Raji (cell line): ENCODE data around the gene GAA.
A peak's percentile ranks its signal among the peaks of the same experiment; 100 is the strongest.

Experiments used
- POLR2A ChIP-seq: IDR thresholded peaks from 2 replicates; pipeline ENCODE4 v1.6.1; 2011; ENCODE audit warnings: low read depth, low read length, control low read depth; ENCODE audit not compliant: insufficient read depth

Gene GAA

GRCh38 chr17:80101011-80101945 is at the start of gene GAA:
Gene GAA, plus strand, starts transcription at chr17:80101581. Its CDS starts 3,006 bp downstream, at chr17:80104587.
- peak; percentile 62 for TF ChIP-seq POLR2A

DNA sequence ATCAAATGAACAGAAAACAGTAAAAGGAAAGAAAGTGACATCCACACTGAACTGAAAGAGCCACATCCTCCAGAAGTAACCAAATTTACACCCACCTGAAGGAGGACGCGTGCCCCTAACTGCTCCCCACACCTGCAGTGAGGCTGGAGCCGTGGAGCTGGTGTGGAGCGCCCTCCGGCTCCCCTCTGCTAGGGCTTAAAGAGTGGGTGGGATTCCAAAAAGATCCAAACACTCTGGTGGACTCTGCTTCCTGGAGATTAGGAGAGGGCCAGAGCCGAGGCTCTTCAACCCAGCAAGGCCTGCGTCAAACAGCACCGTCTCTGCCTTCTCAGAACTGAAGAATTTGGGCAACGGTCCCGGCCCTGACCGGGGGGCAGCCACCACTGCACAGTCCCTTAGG is 49.7 kb upstream of the GAA start:
- no peak for TF ChIP-seq POLR2A

- no peak for TF ChIP-seq POLR2A
Observed at GRCh38 chr17:80053102-80053501, 48.3 kb upstream of the GAA start.

DNA sequence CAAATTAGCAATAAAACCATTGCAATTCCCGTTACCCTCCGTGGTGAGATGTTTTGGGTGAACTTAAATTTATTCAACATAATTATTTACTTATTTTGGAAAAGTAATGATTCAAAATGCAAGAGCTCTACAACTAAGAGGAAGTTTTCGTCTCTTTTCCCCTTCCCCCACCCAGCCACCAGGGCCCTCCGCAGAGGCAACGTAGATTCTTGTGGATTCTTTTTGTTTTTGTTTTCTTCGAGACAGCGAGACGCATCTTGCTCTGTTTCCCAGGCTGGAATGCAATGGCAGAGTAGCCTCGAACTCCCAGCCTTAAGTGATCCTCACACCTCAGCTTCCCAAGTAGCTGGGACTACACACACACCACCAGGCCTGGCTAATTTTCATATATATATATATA is 45.8 kb upstream of the GAA start:
- no peak for TF ChIP-seq POLR2A

- no peak for TF ChIP-seq POLR2A
Observed at GRCh38 chr17:80058311-80058955, 42.9 kb upstream of the GAA start.

GRCh38 chr17:80060644-80061043 is 40.7 kb upstream of the GAA start:
- no peak for TF ChIP-seq POLR2A

DNA sequence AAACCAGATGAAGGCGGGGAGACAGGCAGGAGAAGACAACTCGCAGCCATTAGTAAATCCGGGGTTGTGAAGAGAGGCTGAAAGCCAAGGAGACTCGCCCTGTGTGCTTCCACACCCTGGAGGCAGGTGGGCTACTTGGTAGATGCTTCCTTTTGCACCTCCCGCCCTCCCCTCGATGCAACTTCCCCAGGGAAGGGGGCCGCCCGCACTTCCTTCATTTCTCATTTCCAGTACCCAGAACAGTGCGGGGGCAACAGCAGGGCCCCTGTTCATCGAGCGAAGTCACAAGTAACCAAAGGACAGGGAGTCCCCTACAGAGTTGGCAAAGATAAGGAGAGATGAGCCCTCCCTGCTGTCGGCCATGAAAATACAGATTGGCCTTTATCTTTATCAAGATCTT is 40.0 kb upstream of the GAA start:
- no peak for TF ChIP-seq POLR2A

DNA sequence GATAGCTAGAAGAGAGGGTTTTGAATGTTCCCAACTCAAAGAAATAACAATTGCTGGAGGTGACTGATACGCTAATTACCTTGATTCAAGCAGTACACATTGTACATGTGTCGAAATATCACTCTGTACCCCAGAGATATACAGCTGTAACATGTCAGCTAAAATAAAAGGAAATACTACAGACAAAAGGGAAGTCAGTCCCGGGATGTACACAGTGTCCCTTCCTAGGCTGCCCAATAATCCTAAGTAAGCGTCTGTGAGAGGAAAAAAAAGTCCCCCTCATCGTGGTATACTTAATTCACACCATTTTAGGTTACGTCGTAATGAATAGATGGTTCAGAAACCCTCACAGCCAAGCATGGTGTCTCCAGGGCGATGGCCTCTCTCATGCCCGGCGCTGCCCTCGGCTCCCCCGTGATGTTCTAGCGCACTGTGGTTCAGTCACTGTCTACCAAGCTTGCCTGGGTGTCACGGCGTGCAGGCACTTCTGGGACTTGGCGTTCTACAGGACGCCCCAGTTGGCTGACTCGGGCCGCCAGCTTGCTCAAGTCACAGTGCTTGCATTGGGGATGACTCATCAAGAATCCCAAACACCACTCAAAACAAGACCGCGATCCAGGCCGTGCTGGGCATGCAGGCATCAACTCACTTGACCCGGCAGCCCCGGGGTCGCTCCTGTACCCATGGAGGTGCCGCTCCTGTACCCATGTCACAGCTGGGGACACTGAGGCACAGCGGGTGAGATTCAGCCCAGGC is 37.4 kb upstream of the GAA start:
- no peak for TF ChIP-seq POLR2A

GRCh38 chr17:80064696-80065095 is 36.7 kb upstream of the GAA start:
- TF ChIP-seq POLR2A, result no peak

- TF ChIP-seq POLR2A, result no peak
Observed at GRCh38 chr17:80065478-80066170, 35.8 kb upstream of the GAA start.

- no peak for TF ChIP-seq POLR2A
Observed at GRCh38 chr17:80067393-80067986, 33.9 kb upstream of the GAA start.

DNA sequence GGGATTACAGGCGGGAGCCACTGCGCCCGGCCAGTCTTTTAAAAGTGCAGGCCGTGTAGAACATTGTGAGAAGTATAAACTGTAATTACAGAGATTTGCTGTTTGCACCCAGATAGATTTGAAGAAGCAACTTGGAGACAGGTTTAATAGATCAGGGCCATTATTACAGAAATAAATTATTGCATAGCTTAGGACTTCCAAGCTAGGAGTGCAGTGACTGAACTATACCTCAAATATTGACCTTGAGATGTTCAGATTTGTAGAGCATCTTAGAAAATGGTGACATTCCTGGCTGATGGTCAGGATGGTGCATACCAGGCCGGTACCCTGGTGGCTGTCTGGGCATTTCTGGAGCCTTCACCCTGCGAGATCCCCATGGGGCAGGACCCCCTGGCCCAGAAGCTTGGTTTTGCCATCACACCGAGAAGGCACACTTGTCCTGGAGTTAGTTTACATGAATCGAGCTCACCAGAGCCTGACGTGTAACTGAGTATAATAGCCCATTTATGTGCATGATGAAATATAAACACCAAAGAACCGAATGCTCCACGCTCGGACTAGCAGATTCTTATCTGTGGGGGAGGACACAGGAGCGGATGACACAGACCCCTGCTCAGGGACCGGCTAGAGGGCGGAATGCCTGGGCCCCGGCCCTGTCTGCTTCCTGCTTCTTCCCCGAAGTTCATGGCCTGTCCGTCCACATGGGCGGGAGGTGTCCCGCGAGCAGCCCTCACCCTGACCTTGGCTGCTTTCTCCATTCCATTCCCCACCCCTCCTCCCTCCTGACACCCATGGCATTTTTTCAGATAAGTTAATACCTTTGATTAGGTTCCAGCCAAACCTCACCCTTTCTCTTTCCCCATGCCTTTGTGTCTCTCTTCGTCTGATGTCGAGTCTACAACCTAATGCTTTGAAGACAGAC is 32.8 kb upstream of the GAA start:
- TF ChIP-seq POLR2A, result no peak

DNA sequence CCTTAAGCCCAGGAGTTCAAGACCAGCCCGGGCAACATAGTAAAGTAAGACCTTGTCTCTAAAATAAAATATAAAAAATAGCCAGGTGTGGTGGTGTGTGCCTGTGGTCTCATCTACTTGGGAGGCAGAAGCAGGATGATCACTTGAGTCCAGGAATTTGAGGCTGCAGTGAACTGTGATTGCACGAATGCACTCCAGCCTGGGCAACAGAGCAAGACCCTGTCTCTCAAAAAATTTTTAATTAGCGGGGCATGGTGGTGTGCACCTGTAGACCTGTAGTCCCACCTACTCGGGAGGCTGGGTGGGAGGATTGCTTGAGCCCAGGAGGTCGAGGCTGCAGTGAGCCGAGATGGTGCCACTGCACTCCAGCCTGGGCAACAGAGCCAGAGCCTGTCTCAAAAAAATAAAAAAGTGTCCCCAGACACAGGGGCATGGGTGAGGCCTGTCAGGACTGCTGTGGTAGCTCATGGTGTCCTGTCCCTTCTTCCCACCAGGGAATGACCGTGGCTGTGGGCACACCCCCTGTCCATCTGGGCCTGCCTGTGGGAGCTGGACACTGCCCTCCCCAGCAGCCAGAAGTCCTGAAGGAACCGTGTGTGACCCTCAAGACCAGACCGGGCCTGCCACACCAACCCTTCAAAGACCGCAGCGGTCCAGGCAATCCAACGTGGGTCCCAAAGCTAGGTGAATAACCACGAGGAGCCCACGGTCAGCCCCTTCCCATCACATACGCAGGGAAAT is 30.8 kb upstream of the GAA start:
- no peak for TF ChIP-seq POLR2A
